Osteoblast (primary cell): ENCODE data around the gene PDE11A. TPM values are rescaled to one million over a fixed set of nuclear protein-coding genes. Genes with fewer than 3 reads are reported as not detected.

ENCODE experiments used
- DNase-seq: peaks from one replicate; pipeline ENCODE4 v3.0.0; 2011; ENCODE audit warnings: low spot score, mixed read lengths; ENCODE audit not compliant: insufficient read length; ENCODE audit errors: missing footprints
- H2AFZ ChIP-seq: 2 replicates; pipeline ENCODE4 v1.6.0; 2011; ENCODE audit warnings: mild to moderate bottlenecking, low read length
- H3K27ac ChIP-seq: 2 replicates; pipeline ENCODE4 v1.5.1; 2011; ENCODE audit warnings: mild to moderate bottlenecking, low read depth, low read length, moderate library complexity
- H3K27me3 ChIP-seq: 2 replicates; pipeline ENCODE4 v1.6.0; 2012; ENCODE audit warnings: mild to moderate bottlenecking, control low read depth, inconsistent platforms, low read length, moderate library complexity; ENCODE audit not compliant: insufficient read depth
- H3K36me3 ChIP-seq: 2 replicates; pipeline ENCODE4 v1.5.1; 2011; ENCODE audit warnings: mild to moderate bottlenecking, low read length, control low read depth, moderate library complexity; ENCODE audit not compliant: insufficient read depth
- H3K4me1 ChIP-seq: 2 replicates; pipeline ENCODE4 v1.5.1; 2011; ENCODE audit warnings: mild to moderate bottlenecking, low read length, control low read depth, moderate library complexity; ENCODE audit not compliant: insufficient read depth
- H3K4me2 ChIP-seq: 2 replicates; pipeline ENCODE4 v1.6.0; 2011; ENCODE audit warnings: mild to moderate bottlenecking, low read length; ENCODE audit not compliant: insufficient read depth
- H3K4me3 ChIP-seq: fragments of 200-600 bp; sonication (generic); 3 replicates; pipeline ENCODE4 v1.5.1; 2012; ENCODE audit warnings: mild to moderate bottlenecking, low read length, inconsistent platforms; ENCODE audit not compliant: insufficient read depth
- H3K79me2 ChIP-seq: 2 replicates; pipeline ENCODE4 v1.6.0; 2012; ENCODE audit warnings: mild to moderate bottlenecking, low read length, control low read depth, inconsistent platforms; ENCODE audit not compliant: insufficient read depth
- H3K9me3 ChIP-seq: 2 replicates; pipeline ENCODE4 v1.5.1; 2011; ENCODE audit warnings: low read depth, low read length, control low read depth
- H4K20me1 ChIP-seq: 2 replicates; pipeline ENCODE4 v1.6.0; 2012; ENCODE audit warnings: mild to moderate bottlenecking, low read length, control low read depth; ENCODE audit not compliant: insufficient read depth
- total RNA-seq: library from RNA; depleted of rRNA; stranded (reverse); fragments of >200 nt; gene quantifications from 2 replicates; pipeline ENCODE4 v1.2.3, GENCODE V29; 2012
- TF ChIP-seq, protein P1 (sequence below): IDR thresholded peaks from 2 replicates; pipeline ENCODE4 v1.5.1; 2011; ENCODE audit warnings: mild to moderate bottlenecking, low read depth, low read length, moderate library complexity; ENCODE audit errors: extremely low read depth

PDE11A gene
- total RNA-seq, 1 donor: 0.36 TPM

DNA sequence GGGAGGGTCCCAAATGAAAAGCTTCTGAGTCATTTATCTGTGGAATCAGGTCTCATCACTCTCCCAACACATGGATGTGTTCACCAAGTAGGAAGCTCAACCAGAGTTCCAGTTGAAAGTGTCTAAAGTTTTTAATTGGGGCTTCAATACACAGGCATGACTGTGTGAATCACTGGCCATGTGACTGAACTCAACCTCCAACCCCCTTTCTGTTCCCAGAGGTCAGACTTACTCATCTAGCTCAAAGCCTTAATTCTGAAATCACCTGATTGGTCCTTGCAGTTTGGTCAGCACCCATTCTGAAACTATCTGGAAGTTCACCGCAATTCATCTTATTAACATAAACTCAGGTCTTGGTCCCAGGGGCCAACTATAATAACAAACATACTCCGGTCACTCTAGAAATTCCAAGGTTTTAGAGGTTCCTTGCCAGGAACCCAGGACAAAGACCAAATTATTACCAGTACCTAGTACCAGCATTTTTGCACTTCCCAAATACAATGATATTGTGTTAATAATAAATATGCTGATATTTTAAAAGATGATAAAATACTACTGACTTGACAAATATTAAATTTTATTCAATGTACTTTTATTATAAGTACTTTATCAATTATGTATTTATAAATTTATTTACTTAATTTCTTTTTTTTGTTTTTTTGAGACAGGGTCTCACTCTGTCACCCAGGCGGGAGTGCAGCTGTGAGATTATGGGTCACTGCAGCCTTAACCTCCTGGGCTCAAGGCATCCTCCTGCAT, 28.9 kb upstream of the PDE11A start:
- Histone ChIP-seq H3K9me3 (no peaks in the 10 kb centered on the region), H2AFZ (no peak overlapping the region), H4K20me1 (no peaks in the 10 kb centered on the region), H3K27me3 (no peaks in the 10 kb centered on the region), H3K4me2 (no peak overlapping the region), H3K4me1 (no peaks in the 10 kb centered on the region), H3K79me2 (no peaks in the 10 kb centered on the region), H3K4me3 (no peak overlapping the region), H3K27ac (no peak overlapping the region), H3K36me3 (no peaks in the 10 kb centered on the region)
- TF ChIP-seq, protein P1, sequence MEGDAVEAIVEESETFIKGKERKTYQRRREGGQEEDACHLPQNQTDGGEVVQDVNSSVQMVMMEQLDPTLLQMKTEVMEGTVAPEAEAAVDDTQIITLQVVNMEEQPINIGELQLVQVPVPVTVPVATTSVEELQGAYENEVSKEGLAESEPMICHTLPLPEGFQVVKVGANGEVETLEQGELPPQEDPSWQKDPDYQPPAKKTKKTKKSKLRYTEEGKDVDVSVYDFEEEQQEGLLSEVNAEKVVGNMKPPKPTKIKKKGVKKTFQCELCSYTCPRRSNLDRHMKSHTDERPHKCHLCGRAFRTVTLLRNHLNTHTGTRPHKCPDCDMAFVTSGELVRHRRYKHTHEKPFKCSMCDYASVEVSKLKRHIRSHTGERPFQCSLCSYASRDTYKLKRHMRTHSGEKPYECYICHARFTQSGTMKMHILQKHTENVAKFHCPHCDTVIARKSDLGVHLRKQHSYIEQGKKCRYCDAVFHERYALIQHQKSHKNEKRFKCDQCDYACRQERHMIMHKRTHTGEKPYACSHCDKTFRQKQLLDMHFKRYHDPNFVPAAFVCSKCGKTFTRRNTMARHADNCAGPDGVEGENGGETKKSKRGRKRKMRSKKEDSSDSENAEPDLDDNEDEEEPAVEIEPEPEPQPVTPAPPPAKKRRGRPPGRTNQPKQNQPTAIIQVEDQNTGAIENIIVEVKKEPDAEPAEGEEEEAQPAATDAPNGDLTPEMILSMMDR: no peak
- DNase-seq: no peak

DNA sequence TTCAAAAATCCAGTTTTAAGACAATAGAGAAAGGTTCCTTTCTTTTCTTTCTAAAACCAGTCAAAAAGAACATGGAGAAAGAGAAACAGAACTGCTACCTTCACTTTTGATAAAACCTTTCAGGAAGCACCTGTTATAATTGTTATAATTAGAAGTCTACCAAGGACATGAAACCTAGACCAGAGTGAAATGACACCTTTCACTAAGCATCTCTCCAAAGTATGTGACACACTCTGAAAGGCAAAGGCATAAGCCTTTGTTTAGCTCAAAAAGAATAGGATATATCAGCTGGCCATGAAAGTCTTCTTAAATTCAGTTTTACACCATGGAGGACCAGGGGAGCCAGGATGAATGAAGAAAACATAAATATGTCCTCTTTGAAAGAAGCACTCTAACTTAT, 20.9 kb upstream of the PDE11A start:
- no peak overlapping the region for H2AFZ ChIP-seq
- H3K36me3 ChIP-seq: no peaks in the 10 kb centered on the region
- H3K9me3 ChIP-seq: no peaks in the 10 kb centered on the region
- TF ChIP-seq, protein P1: no peak
- H3K4me3 ChIP-seq: no peak overlapping the region
- H4K20me1 ChIP-seq: no peaks in the 10 kb centered on the region
- no peaks in the 10 kb centered on the region for H3K27me3 ChIP-seq
- H3K79me2 ChIP-seq: no peaks in the 10 kb centered on the region
- H3K27ac ChIP-seq: no peak overlapping the region
- H3K4me1 ChIP-seq: no peaks in the 10 kb centered on the region
- no peak overlapping the region for H3K4me2 ChIP-seq
- DNase-seq: peak; percentile 51

DNA sequence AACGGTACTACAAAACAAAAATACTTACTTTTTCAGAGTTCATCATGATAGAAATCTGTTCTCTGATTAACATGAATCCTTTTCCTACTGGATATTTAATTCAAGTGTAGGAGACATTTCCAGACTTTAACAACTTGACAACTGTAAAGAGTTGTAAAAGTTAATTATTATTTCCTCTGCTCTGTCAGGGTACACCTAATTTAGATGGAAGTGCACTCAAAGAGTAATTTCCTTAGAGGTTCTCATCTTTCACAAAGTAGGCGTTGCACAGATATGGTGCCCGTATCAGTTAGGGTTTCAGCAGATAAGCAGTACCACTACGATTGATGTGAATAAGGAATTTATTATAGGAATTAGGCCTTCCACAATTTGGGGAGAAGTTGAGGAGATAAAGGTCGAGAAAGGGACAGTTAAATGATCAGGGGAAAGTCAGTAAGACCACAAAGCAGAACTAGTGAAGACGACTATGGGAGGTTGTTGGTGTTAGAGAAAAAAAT, 16.2 kb upstream of the PDE11A start:
- Histone ChIP-seq H3K27ac (no peak overlapping the region), H3K27me3 (no peaks in the 10 kb centered on the region), H4K20me1 (no peaks in the 10 kb centered on the region), H3K36me3 (no peaks in the 10 kb centered on the region), H3K4me2 (no peak overlapping the region), H2AFZ (no peak overlapping the region), H3K4me1 (no peaks in the 10 kb centered on the region), H3K4me3 (no peak overlapping the region), H3K79me2 (no peaks in the 10 kb centered on the region), H3K9me3 (no peaks in the 10 kb centered on the region)
- DNase-seq: no peak
- TF ChIP-seq, protein P1: no peak

DNA sequence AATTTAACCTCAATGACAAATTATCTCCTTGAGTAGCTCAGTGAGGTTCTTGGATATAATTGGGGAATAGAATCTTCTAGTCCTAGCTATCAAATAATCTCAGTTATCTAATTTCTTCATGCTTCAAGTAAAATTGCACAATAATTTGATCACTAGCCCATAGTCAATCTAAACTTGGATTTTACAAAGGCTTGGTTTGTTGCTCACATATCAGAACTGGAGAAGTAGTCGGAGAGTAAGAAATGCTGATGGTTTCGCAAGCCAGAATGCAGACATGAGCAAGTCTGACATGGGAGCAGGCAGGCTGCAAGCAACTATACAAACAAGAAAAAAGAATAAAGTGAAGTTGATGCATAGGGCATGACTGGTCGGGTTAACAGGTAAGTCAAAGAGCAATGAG, 11.7 kb upstream of the PDE11A start:
- TF ChIP-seq, protein P1: no peak
- Histone ChIP-seq H3K36me3 (no peaks in the 10 kb centered on the region), H3K27me3 (no peaks in the 10 kb centered on the region), H3K4me3 (no peak overlapping the region), H2AFZ (no peak overlapping the region), H3K27ac (no peak overlapping the region), H4K20me1 (no peaks in the 10 kb centered on the region), H3K4me1 (no peaks in the 10 kb centered on the region), H3K9me3 (no peaks in the 10 kb centered on the region), H3K79me2 (no peaks in the 10 kb centered on the region), H3K4me2 (no peak overlapping the region)
- no peak for DNase-seq
